ENCODE data around the gene SMTNL2. TPM values are rescaled to one million over a fixed set of nuclear protein-coding genes. Genes with fewer than 3 reads are reported as not detected.
"Not testable (repeated sequence)": the region's sequence is repeated elsewhere in the genome, so short reads cannot be mapped to it uniquely, and the experiment has no call there.

SMTNL2 gene
- total and polyA plus RNA-seq, 2 donors = 0.57 to 1.6 TPM

DNA sequence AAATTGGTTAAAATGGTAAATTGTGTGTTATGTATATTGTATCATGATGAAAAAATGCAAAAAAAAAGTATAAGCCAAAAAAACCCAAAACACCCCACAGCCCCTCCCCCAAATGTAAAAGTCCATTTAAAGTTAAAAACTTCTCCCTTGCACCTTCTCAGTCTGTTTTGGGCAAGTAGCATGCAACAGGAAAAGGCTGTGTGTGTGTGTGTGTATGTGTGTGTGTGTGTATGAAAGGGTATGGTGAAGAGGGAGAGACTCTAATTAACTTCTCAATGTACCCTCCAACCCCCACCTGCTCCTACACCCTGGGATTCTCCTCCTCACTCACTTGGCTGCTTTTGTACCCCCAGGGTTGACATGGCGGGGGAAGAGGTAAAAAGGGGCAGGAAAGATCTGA lies 14.7 kb upstream of the SMTNL2 start:
- Histone ChIP-seq H3K27me3 (ENCODE audit: control insufficient read depth in 2 of 2, insufficient read depth in 1 of 2, low read length in 1 of 2) (peaks cover 0 to 2% of the 10 kb centered on the region in 2 donors), H3K4me3 (ENCODE audit: low read length in 2 of 2) (no peak overlapping the region), H3K27ac (ENCODE audit: low read depth in 1 of 2, low read length in 1 of 2) (no peak overlapping the region), H3K4me1 (ENCODE audit: control insufficient read depth in 2 of 2, insufficient read depth in 2 of 2, low read length in 2 of 2) (peaks cover 0 to 3% of the 10 kb centered on the region in 2 donors), H3K9me3 (ENCODE audit: control insufficient read depth in 2 of 2, insufficient read depth in 1 of 2, low read length in 1 of 2) (peaks cover 0 to 3% of the 10 kb centered on the region in 2 donors), H3K36me3 (ENCODE audit: control insufficient read depth in 2 of 2, insufficient read depth in 2 of 2, low read length in 1 of 2) (no peaks in the 10 kb centered on the region)
- peak in 1 of 9 donors; percentile 31 for DNase-seq (ENCODE audit: low read depth in 6 of 9, low spot score in 9 of 9)
- WGBS = 95% methylated on average over 1 of the region's 1 CpG

DNA sequence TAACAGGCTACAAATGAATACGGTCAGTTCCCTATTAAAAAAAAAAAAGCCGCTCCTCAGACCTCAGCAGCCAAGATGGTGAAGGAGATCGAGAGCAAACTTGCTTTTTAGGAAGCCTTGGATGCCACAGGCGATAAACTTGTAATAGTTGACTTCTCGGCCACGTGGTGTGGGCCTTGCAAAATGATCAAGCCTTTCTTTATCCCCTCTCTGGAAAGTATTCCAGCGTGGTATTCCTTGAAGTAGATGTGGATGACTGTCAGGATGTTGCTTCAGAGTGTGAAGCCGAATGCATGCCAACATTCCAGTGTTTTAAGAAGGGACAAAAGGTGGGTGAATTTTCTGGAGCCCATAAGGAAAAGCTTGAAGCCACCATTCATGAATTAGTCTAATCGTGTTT lies 12.2 kb upstream of the SMTNL2 start:
- Histone ChIP-seq H3K27ac (ENCODE audit: low read depth in 1 of 2, low read length in 1 of 2) (no peak overlapping the region), H3K9me3 (ENCODE audit: control insufficient read depth in 2 of 2, insufficient read depth in 1 of 2, low read length in 1 of 2) (peaks cover 0 to 3% of the 10 kb centered on the region in 2 donors), H3K4me1 (ENCODE audit: control insufficient read depth in 2 of 2, insufficient read depth in 2 of 2, low read length in 2 of 2) (peaks cover 0 to 7% of the 10 kb centered on the region in 2 donors), H3K27me3 (ENCODE audit: control insufficient read depth in 2 of 2, insufficient read depth in 1 of 2, low read length in 1 of 2) (peaks cover 0 to 16% of the 10 kb centered on the region in 2 donors), H3K36me3 (ENCODE audit: control insufficient read depth in 2 of 2, insufficient read depth in 2 of 2, low read length in 1 of 2) (no peaks in the 10 kb centered on the region), H3K4me3 (ENCODE audit: low read length in 2 of 2) (no peak overlapping the region)
- DNase-seq (ENCODE audit: low read depth in 6 of 9, low spot score in 9 of 9) = no peak
- WGBS = 83% methylated on average over 9 of the region's 9 CpGs

DNA sequence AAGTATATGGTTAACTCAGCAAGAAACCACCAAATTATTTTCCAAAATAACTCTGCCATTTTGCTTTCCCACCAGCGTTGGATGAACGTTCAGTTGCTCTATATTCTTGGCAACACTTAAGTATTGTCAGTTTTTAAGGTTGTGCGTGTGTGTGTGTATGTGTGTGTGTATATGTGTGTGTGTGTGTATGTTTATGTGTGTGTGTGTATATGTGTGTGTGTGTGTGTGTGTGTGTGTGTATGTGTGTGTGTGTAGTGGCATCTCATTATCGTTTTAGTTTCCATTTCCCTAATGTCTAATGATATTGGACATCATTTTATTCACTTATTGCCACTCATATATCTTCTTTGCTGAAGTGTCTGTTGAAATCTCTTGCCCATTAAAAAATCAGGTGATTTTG lies 11.2 kb upstream of the SMTNL2 start:
- H3K4me1 ChIP-seq (ENCODE audit: control insufficient read depth in 2 of 2, insufficient read depth in 2 of 2, low read length in 2 of 2) = peaks cover 0 to 11% of the 10 kb centered on the region in 2 donors
- H3K9me3 ChIP-seq (ENCODE audit: control insufficient read depth in 2 of 2, insufficient read depth in 1 of 2, low read length in 1 of 2) = peaks cover 0 to 3% of the 10 kb centered on the region in 2 donors
- no peak for DNase-seq (ENCODE audit: low read depth in 6 of 9, low spot score in 9 of 9)
- no peak overlapping the region for H3K4me3 ChIP-seq (ENCODE audit: low read length in 2 of 2)
- WGBS = 92% methylated on average over 4 of the region's 4 CpGs
- H3K36me3 ChIP-seq (ENCODE audit: control insufficient read depth in 2 of 2, insufficient read depth in 2 of 2, low read length in 1 of 2) = no peaks in the 10 kb centered on the region
- H3K27ac ChIP-seq (ENCODE audit: low read depth in 1 of 2, low read length in 1 of 2) = no peak overlapping the region
- H3K27me3 ChIP-seq (ENCODE audit: control insufficient read depth in 2 of 2, insufficient read depth in 1 of 2, low read length in 1 of 2) = peaks cover 0 to 20% of the 10 kb centered on the region in 2 donors

DNA sequence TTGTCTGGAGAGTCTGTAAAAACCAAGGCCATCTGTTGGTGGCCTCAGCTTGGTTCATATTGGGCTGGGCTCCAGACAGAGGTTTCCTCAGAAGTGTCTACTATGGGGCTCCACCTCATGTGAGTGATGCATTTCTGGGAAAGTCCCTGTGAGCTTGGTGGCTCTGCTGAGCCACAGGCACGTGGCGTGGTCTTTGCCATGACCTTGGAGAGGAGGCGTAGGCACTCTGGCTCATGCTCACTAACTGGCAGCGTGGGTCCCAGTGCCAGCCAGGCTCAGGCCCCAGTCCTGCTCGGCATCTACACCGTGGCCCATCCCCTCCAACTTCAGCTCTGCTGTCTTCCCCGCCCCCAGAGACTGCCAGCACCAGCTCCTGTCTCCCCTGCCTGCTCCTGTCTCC lies 10.7 kb upstream of the SMTNL2 start:
- Histone ChIP-seq H3K4me3 (ENCODE audit: low read length in 2 of 2) (no peak overlapping the region), H3K4me1 (ENCODE audit: control insufficient read depth in 2 of 2, insufficient read depth in 2 of 2, low read length in 2 of 2) (peaks cover 0 to 11% of the 10 kb centered on the region in 2 donors), H3K27me3 (ENCODE audit: control insufficient read depth in 2 of 2, insufficient read depth in 1 of 2, low read length in 1 of 2) (peaks cover 0 to 20% of the 10 kb centered on the region in 2 donors), H3K27ac (ENCODE audit: low read depth in 1 of 2, low read length in 1 of 2) (no peak overlapping the region), H3K36me3 (ENCODE audit: control insufficient read depth in 2 of 2, insufficient read depth in 2 of 2, low read length in 1 of 2) (no peaks in the 10 kb centered on the region), H3K9me3 (ENCODE audit: control insufficient read depth in 2 of 2, insufficient read depth in 1 of 2, low read length in 1 of 2) (peaks cover 0 to 3% of the 10 kb centered on the region in 2 donors)
- 84% methylated on average over 7 of the region's 7 CpGs for WGBS
- peak in 1 of 9 donors; percentile 28 for DNase-seq (ENCODE audit: low read depth in 6 of 9, low spot score in 9 of 9)

DNA sequence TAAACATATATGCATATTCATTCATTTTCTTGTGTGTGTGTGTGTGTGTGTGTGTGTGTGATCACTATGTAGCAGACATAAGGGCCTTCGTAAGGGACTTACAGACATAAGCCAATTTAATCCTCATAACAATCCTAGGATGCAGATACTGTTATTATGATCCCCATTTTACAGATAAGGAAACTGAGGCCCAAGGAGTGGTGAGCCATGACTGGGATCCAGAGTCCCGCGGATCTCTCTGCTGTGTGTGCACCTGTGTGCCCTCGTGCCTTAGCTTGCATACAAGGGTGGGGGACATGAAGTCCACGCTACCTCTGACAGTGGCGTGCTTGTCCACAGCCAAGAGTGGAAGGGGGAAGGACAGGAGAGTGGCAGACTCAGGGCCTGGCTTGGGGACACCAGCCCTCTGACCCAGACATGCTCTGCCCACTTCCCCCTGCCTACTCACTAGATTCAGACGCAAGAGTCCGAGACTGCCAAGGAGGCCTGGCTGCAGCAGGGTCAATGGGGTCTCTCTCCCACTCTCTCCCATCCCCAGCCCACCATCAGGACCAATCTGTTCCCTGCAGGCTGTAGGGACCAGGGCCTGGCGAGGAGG lies 9.8 kb upstream of the SMTNL2 start:
- WGBS = 97% methylated on average over 9 of the region's 9 CpGs
- Histone ChIP-seq H3K4me1 (ENCODE audit: control insufficient read depth in 2 of 2, insufficient read depth in 2 of 2, low read length in 2 of 2) (peaks cover 0 to 11% of the 10 kb centered on the region in 2 donors), H3K27ac (ENCODE audit: low read depth in 1 of 2, low read length in 1 of 2) (no peak overlapping the region), H3K36me3 (ENCODE audit: control insufficient read depth in 2 of 2, insufficient read depth in 2 of 2, low read length in 1 of 2) (no peaks in the 10 kb centered on the region), H3K4me3 (ENCODE audit: low read length in 2 of 2) (no peak overlapping the region), H3K27me3 (ENCODE audit: control insufficient read depth in 2 of 2, insufficient read depth in 1 of 2, low read length in 1 of 2) (peaks cover 0 to 20% of the 10 kb centered on the region in 2 donors), H3K9me3 (ENCODE audit: control insufficient read depth in 2 of 2, insufficient read depth in 1 of 2, low read length in 1 of 2) (peaks cover 0 to 3% of the 10 kb centered on the region in 2 donors)
- no peak for DNase-seq (ENCODE audit: low read depth in 6 of 9, low spot score in 9 of 9)

DNA sequence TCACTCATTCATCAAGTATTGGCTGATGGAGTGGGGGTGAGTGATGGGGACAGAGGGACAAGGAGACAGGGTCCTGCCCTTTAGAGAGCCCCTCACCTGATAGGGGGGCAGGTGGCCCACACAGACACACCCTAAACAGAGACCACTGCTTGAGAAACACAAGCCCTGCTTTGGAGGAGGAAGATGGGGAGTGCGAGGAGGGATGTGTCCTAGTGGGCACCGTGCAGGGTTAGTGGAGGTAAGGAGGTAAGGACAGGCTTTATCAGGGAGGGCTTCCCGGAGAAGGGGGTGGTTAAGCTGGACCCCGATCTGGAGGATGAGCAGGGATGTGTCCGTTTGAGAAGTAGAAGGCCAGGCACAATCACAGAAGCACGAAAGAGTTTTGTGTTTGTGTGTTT lies 8.2 kb upstream of the SMTNL2 start:
- peaks cover 0 to 3% of the 10 kb centered on the region in 2 donors for H3K9me3 ChIP-seq (ENCODE audit: control insufficient read depth in 2 of 2, insufficient read depth in 1 of 2, low read length in 1 of 2)
- H3K4me1 ChIP-seq (ENCODE audit: control insufficient read depth in 2 of 2, insufficient read depth in 2 of 2, low read length in 2 of 2) = peaks cover 0 to 11% of the 10 kb centered on the region in 2 donors
- DNase-seq (ENCODE audit: low read depth in 6 of 9, low spot score in 9 of 9) = no peak
- H3K4me3 ChIP-seq (ENCODE audit: low read length in 2 of 2) = no peak overlapping the region
- WGBS = 97% methylated on average over 6 of the region's 6 CpGs
- H3K27ac ChIP-seq (ENCODE audit: low read depth in 1 of 2, low read length in 1 of 2) = no peak overlapping the region
- H3K27me3 ChIP-seq (ENCODE audit: control insufficient read depth in 2 of 2, insufficient read depth in 1 of 2, low read length in 1 of 2) = peaks cover 0 to 32% of the 10 kb centered on the region in 2 donors
- no peaks in the 10 kb centered on the region for H3K36me3 ChIP-seq (ENCODE audit: control insufficient read depth in 2 of 2, insufficient read depth in 2 of 2, low read length in 1 of 2)

DNA sequence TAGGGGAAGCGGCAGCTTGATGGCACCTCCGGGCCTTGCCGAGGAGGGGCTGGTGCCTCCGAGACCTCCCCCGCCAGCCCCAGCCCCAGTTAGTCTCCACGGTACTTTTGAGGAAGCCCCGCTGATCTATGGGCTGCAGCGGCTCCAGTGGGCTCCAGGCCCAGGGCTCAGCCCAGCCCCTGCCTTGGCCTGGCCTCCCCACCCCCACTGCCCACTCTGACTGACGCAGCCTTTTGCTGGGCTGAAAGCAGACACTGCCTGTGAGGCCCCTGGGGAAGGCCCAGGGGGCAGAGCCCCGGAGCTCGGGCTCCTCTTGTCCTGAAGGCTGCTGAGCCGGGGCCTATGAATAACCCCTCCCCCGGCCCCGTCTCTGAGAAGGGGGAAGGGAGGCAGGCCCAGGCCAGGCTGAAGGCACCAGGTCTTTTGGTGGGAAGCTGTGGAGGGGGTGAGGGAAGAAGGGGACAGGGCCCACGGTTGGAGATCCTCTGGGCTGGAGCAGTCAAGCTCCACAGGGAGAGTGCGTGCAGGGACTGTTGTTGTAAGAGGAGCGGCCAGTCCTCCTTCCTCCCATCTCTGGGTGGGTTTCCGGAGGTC lies 7.5 kb upstream of the SMTNL2 start:
- H3K27ac ChIP-seq (ENCODE audit: low read depth in 1 of 2, low read length in 1 of 2) = no peak overlapping the region
- DNase-seq (ENCODE audit: low read depth in 6 of 9, low spot score in 9 of 9) = no peak
- peaks cover 0 to 3% of the 10 kb centered on the region in 2 donors for H3K9me3 ChIP-seq (ENCODE audit: control insufficient read depth in 2 of 2, insufficient read depth in 1 of 2, low read length in 1 of 2)
- H3K4me3 ChIP-seq (ENCODE audit: low read length in 2 of 2) = no peak overlapping the region
- no peaks in the 10 kb centered on the region for H3K36me3 ChIP-seq (ENCODE audit: control insufficient read depth in 2 of 2, insufficient read depth in 2 of 2, low read length in 1 of 2)
- peaks cover 0 to 11% of the 10 kb centered on the region in 2 donors for H3K4me1 ChIP-seq (ENCODE audit: control insufficient read depth in 2 of 2, insufficient read depth in 2 of 2, low read length in 2 of 2)
- H3K27me3 ChIP-seq (ENCODE audit: control insufficient read depth in 2 of 2, insufficient read depth in 1 of 2, low read length in 1 of 2) = peaks cover 0 to 39% of the 10 kb centered on the region in 2 donors
- 86% methylated on average over 18 of the region's 18 CpGs for WGBS

DNA sequence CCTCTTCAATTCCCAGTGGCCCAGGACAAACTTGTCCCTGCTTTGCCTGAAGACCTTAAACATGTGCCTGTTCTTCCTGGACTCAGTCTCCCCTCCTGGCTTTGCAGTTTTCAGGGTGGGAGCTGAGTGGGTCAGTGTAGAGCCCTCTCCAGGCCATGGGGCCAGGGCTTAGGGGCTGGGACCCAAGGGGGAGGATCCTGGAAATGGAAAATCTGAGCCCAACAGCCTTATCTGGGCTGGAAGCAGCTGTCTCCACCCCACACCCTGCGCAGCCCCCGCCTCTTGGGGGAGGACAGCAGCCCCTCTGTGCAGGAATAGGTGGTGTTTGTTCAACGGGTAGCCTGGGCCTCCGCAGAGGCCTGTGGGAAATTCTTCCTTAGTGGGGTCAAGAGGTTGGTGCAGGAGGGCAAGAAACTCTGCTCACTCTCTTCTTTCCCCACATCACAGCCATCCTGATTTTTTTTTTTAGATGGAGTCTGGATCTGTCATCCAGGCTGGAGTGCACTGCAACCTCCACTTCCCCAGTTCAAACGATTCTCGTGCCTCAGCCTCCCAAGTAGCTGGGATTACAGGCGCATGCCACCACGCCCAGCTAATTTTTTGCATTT lies 6.8 kb upstream of the SMTNL2 start:
- Histone ChIP-seq H3K4me3 (ENCODE audit: low read length in 2 of 2) (no peak overlapping the region), H3K36me3 (ENCODE audit: control insufficient read depth in 2 of 2, insufficient read depth in 2 of 2, low read length in 1 of 2) (no peaks in the 10 kb centered on the region), H3K4me1 (ENCODE audit: control insufficient read depth in 2 of 2, insufficient read depth in 2 of 2, low read length in 2 of 2) (peaks cover 0 to 11% of the 10 kb centered on the region in 2 donors), H3K27ac (ENCODE audit: low read depth in 1 of 2, low read length in 1 of 2) (no peak overlapping the region), H3K9me3 (ENCODE audit: control insufficient read depth in 2 of 2, insufficient read depth in 1 of 2, low read length in 1 of 2) (peaks cover 0 to 3% of the 10 kb centered on the region in 2 donors), H3K27me3 (ENCODE audit: control insufficient read depth in 2 of 2, insufficient read depth in 1 of 2, low read length in 1 of 2) (peaks cover 1 to 45% of the 10 kb centered on the region in 2 donors)
- WGBS = 87% methylated on average over 8 of the region's 8 CpGs
- DNase-seq (ENCODE audit: low read depth in 6 of 9, low spot score in 9 of 9) = no peak

DNA sequence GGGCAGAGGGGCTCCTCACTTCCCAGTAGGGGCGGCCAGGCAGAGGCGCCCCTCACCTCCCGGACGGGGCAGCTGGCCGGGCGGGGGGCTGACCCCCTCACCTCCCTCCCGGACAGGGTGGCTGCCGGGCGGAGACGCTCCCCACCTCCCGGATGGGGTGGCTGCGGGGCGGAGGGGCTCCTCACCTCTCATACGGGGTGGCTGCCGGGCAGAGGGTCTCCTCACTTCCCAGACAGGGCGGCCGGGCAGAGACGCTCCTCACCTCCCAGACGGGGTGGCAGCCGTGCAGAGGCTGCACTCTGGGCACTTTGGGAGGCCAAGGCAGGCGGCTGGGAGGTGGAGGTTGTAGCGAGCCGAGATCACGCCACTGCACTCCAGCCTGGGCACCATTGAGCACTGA lies 6.0 kb upstream of the SMTNL2 start:
- H3K4me3 ChIP-seq (ENCODE audit: low read length in 2 of 2); H3K27ac ChIP-seq (ENCODE audit: low read depth in 1 of 2, low read length in 1 of 2); DNase-seq (ENCODE audit: low read depth in 6 of 9, low spot score in 9 of 9); H3K36me3 ChIP-seq (ENCODE audit: control insufficient read depth in 2 of 2, insufficient read depth in 2 of 2, low read length in 1 of 2); H3K9me3 ChIP-seq (ENCODE audit: control insufficient read depth in 2 of 2, insufficient read depth in 1 of 2, low read length in 1 of 2): not testable (repeated sequence)
- H3K27me3 ChIP-seq (ENCODE audit: control insufficient read depth in 2 of 2, insufficient read depth in 1 of 2, low read length in 1 of 2) = peaks cover 10 to 54% of the 10 kb centered on the region in 2 donors
- peaks cover 0 to 11% of the 10 kb centered on the region in 2 donors for H3K4me1 ChIP-seq (ENCODE audit: control insufficient read depth in 2 of 2, insufficient read depth in 2 of 2, low read length in 2 of 2)
- WGBS = 94% methylated on average over 22 of the region's 24 CpGs

Data from thymus (tissue), 11 donors.